ENCODE measurements around the gene THEM4.

- TF ChIP-seq POLR2A (IDR thresholded peaks at IDR 0.05; ENCODE audit: low read depth) (no peak), CTCF (IDR thresholded peaks at IDR 0.05) (no peak), EP300 (IDR thresholded peaks at IDR 0.05) (no peak), POLR2AphosphoS5 (IDR thresholded peaks at IDR 0.05) (no peak)
Measured at GRCh38 chr1:151834239-151834638, 75.1 kb downstream of the THEM4 start.
